ENCODE data around the gene PDHX. TPM values are rescaled to one million over a fixed set of nuclear protein-coding genes. Genes with fewer than 3 reads are reported as not detected.

The PDHX gene
- total RNA-seq, 1 experiment from 2014 or later, result 63.0 TPM

DNA sequence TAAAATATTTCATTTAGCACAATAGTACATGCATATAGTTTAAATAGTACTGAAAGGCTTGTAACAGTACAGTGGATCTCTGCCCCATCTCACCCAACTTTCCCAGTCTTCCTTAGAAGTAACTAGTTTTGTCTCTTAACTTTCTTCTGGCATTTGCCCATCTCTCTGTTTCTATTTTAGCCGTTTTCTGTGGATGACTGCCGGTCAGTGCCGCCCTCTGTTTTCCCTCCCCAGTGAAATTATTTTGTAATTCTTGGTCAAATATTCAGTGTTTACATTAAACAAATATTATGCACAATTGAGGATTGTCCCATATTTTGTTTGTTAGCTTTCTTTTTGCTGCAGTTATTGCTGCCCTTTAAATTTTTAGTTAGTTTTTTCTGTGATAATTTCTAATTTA, 8.3 kb downstream of the PDHX start:
- CTCF ChIA-PET, result interaction anchor here (0.6 kb wide), 1 partner anchor 891 kb away, joined by 3 read pairs; no protein-coding TSS in a partner anchor
- intact Hi-C loops (cut with micrococcal nuclease; ENCODE audit: unreplicated experiment), result loop anchor here (5.0 kb wide), 3 partner anchors 218 to 563 kb away; no protein-coding TSS in a partner anchor
- POLR2A ChIA-PET, result interaction anchor here (0.6 to 0.7 kb wide), 3 partner anchors 212 to 1017 kb away, joined by 3 read pairs; partner anchors contain the start of gene CD44

DNA sequence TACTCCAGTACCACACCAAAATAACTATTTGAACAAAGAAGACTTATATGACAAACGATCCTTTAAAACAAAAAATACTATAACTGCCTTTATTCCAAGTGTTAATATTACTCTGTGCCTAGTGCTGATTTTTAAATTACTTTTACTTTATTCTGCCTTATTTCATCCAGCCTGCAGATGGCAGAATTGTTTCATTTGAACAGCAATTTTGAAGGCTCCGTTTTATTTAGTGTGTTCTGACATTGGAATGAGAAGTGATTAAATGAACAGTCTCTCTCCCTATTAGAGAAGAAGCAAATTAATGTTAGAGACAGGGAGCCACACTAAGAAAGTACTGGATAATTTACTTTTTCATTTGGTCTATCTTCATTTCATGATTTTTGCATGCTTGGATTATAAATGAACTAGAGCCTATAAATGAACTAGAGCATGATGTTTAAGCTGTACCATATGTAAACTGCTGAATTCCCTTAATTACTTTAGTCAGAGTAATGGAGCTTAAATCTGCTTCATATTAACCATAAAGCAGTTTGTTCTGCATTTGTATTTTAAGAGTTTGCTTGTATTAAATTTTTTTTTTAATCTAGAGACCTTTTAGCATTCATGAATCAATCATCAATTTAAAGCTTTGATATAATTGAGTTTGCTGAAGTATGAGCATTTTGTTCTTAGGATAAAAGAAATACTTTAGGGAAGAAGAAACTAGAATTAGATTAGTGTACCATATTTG, 9.8 kb downstream of the PDHX start:
- H3K9me3 ChIP-seq (ENCODE audit: control insufficient read depth, insufficient read depth, low read depth, low read length), result no peaks in the 10 kb centered on the region
- ATAC-seq (peak; percentile 83), DNase-seq (ENCODE audit: low read depth, low spot score) (peak; percentile 47)
- TF ChIP-seq SIN3A (IDR thresholded peaks at IDR 0.05; ENCODE audit: borderline replicate concordance, insufficient read depth, low read depth, low read length) (no peak), TCF7L2 (IDR thresholded peaks at IDR 0.05; ENCODE audit: low read depth, low read length) (no peak), POLR2AphosphoS5 (IDR thresholded peaks at IDR 0.05; ENCODE audit: low read depth, low read length) (peak; percentile 32; the same call in 1 of the 2 replicates)
- TF ChIP-seq, protein P1, sequence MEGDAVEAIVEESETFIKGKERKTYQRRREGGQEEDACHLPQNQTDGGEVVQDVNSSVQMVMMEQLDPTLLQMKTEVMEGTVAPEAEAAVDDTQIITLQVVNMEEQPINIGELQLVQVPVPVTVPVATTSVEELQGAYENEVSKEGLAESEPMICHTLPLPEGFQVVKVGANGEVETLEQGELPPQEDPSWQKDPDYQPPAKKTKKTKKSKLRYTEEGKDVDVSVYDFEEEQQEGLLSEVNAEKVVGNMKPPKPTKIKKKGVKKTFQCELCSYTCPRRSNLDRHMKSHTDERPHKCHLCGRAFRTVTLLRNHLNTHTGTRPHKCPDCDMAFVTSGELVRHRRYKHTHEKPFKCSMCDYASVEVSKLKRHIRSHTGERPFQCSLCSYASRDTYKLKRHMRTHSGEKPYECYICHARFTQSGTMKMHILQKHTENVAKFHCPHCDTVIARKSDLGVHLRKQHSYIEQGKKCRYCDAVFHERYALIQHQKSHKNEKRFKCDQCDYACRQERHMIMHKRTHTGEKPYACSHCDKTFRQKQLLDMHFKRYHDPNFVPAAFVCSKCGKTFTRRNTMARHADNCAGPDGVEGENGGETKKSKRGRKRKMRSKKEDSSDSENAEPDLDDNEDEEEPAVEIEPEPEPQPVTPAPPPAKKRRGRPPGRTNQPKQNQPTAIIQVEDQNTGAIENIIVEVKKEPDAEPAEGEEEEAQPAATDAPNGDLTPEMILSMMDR (IDR thresholded peaks at IDR 0.05), result peak; percentile 74; the same call in 1 of the 2 replicates
- TF ChIP-seq, protein P2, sequence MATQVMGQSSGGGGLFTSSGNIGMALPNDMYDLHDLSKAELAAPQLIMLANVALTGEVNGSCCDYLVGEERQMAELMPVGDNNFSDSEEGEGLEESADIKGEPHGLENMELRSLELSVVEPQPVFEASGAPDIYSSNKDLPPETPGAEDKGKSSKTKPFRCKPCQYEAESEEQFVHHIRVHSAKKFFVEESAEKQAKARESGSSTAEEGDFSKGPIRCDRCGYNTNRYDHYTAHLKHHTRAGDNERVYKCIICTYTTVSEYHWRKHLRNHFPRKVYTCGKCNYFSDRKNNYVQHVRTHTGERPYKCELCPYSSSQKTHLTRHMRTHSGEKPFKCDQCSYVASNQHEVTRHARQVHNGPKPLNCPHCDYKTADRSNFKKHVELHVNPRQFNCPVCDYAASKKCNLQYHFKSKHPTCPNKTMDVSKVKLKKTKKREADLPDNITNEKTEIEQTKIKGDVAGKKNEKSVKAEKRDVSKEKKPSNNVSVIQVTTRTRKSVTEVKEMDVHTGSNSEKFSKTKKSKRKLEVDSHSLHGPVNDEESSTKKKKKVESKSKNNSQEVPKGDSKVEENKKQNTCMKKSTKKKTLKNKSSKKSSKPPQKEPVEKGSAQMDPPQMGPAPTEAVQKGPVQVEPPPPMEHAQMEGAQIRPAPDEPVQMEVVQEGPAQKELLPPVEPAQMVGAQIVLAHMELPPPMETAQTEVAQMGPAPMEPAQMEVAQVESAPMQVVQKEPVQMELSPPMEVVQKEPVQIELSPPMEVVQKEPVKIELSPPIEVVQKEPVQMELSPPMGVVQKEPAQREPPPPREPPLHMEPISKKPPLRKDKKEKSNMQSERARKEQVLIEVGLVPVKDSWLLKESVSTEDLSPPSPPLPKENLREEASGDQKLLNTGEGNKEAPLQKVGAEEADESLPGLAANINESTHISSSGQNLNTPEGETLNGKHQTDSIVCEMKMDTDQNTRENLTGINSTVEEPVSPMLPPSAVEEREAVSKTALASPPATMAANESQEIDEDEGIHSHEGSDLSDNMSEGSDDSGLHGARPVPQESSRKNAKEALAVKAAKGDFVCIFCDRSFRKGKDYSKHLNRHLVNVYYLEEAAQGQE (IDR thresholded peaks at IDR 0.05; ENCODE audit: insufficient read depth in 1 of 2, low read depth in 2 of 2, low read length in 1 of 2), result no peak
- in situ Hi-C loops (cut with HindIII; ENCODE audit: low pct_unique_long_range_greater_than_20kb, low sequenced_read_pairs), result loop anchor here (5.0 kb wide), 1 partner anchor 51 kb away; no protein-coding TSS in a partner anchor
- H3K36me3 ChIP-seq (ENCODE audit: control insufficient read depth, insufficient read depth, low read length), result no peaks in the 10 kb centered on the region
- ChIA-PET CTCF (interaction anchor here (0.5 to 1.6 kb wide), 4 partner anchors 22 to 310 kb away, joined by 3 to 5 read pairs (median 4); no protein-coding TSS in a partner anchor), POLR2A (interaction anchor here (0.6 to 1.3 kb wide), 3 partner anchors 74 to 236 kb away, joined by 3 to 4 read pairs (median 3); no protein-coding TSS in a partner anchor)
- BruUV-seq (replicated peaks), result no TSS peak
- H3K27ac ChIP-seq (ENCODE audit: low read length), result peak overlapping the region; percentile 90
- intact Hi-C loops (cut with micrococcal nuclease; ENCODE audit: unreplicated experiment), result loop anchor here (2.0 to 5.0 kb wide), 4 partner anchors 216 to 561 kb away; no protein-coding TSS in a partner anchor
- H3K27me3 ChIP-seq (ENCODE audit: control insufficient read depth, insufficient read depth, low read length), result no peaks in the 10 kb centered on the region
- peaks cover 75% of the 10 kb centered on the region for H3K4me1 ChIP-seq (ENCODE audit: control insufficient read depth, insufficient read depth, low read length)
- H3K4me3 ChIP-seq (ENCODE audit: low read depth in 2 of 2, low read length in 2 of 2), result no peak overlapping the region

More for the DNA sequence above, 8.3 kb downstream of the PDHX start:
- no peaks in the 10 kb centered on the region for H3K9me3 ChIP-seq (ENCODE audit: control insufficient read depth, insufficient read depth, low read depth, low read length)
- in situ Hi-C loops (cut with HindIII; ENCODE audit: low pct_unique_long_range_greater_than_20kb, low sequenced_read_pairs), result loop anchor here (5.0 kb wide), 1 partner anchor 53 kb away; no protein-coding TSS in a partner anchor
- no peak for TF ChIP-seq SIN3A (IDR thresholded peaks at IDR 0.05; ENCODE audit: borderline replicate concordance, insufficient read depth, low read depth, low read length)
- no peak for TF ChIP-seq TCF7L2 (IDR thresholded peaks at IDR 0.05; ENCODE audit: low read depth, low read length)
- no peak for TF ChIP-seq POLR2AphosphoS5 (IDR thresholded peaks at IDR 0.05; ENCODE audit: low read depth, low read length)
- TF ChIP-seq, protein P1 (IDR thresholded peaks at IDR 0.05), result no peak
- TF ChIP-seq, protein P2 (IDR thresholded peaks at IDR 0.05; ENCODE audit: insufficient read depth in 1 of 2, low read depth in 2 of 2, low read length in 1 of 2), result no peak
- H3K4me3 ChIP-seq (ENCODE audit: low read depth in 2 of 2, low read length in 2 of 2), result no peak overlapping the region
- no peak for ATAC-seq
- BruUV-seq (replicated peaks), result no TSS peak
- no peak for DNase-seq (ENCODE audit: low read depth, low spot score)
- peaks cover 72% of the 10 kb centered on the region for H3K4me1 ChIP-seq (ENCODE audit: control insufficient read depth, insufficient read depth, low read length)
- H3K27me3 ChIP-seq (ENCODE audit: control insufficient read depth, insufficient read depth, low read length), result no peaks in the 10 kb centered on the region
- peaks cover 5% of the 10 kb centered on the region; the same call in 1 of the 2 replicates for H3K36me3 ChIP-seq (ENCODE audit: control insufficient read depth, insufficient read depth, low read length)
- H3K27ac ChIP-seq (ENCODE audit: low read length), result peak overlapping the region; percentile 90

Data from Panc1 (cell line).